ENCODE measurements around the gene PAF1. TPM values are rescaled to one million over a fixed set of nuclear protein-coding genes. Genes with fewer than 3 reads are reported as not detected.

PAF1 gene
- total and polyA plus RNA-seq, 2 of the 13 experiments (the other 11 are each of a cell fraction or from before 2014, with no cell fraction given) = 30.2 to 31.1 TPM

- TF ChIP-seq, protein P1, sequence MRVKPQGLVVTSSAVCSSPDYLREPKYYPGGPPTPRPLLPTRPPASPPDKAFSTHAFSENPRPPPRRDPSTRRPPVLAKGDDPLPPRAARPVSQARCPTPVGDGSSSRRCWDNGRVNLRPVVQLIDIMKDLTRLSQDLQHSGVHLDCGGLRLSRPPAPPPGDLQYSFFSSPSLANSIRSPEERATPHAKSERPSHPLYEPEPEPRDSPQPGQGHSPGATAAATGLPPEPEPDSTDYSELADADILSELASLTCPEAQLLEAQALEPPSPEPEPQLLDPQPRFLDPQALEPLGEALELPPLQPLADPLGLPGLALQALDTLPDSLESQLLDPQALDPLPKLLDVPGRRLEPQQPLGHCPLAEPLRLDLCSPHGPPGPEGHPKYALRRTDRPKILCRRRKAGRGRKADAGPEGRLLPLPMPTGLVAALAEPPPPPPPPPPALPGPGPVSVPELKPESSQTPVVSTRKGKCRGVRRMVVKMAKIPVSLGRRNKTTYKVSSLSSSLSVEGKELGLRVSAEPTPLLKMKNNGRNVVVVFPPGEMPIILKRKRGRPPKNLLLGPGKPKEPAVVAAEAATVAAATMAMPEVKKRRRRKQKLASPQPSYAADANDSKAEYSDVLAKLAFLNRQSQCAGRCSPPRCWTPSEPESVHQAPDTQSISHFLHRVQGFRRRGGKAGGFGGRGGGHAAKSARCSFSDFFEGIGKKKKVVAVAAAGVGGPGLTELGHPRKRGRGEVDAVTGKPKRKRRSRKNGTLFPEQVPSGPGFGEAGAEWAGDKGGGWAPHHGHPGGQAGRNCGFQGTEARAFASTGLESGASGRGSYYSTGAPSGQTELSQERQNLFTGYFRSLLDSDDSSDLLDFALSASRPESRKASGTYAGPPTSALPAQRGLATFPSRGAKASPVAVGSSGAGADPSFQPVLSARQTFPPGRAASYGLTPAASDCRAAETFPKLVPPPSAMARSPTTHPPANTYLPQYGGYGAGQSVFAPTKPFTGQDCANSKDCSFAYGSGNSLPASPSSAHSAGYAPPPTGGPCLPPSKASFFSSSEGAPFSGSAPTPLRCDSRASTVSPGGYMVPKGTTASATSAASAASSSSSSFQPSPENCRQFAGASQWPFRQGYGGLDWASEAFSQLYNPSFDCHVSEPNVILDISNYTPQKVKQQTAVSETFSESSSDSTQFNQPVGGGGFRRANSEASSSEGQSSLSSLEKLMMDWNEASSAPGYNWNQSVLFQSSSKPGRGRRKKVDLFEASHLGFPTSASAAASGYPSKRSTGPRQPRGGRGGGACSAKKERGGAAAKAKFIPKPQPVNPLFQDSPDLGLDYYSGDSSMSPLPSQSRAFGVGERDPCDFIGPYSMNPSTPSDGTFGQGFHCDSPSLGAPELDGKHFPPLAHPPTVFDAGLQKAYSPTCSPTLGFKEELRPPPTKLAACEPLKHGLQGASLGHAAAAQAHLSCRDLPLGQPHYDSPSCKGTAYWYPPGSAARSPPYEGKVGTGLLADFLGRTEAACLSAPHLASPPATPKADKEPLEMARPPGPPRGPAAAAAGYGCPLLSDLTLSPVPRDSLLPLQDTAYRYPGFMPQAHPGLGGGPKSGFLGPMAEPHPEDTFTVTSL (CRISPR knock-in tag; IDR thresholded peaks at IDR 0.05; ENCODE audit: borderline replicate concordance) = no peak
- TF ChIP-seq ZNF333 (CRISPR knock-in tag; IDR thresholded peaks at IDR 0.05; ENCODE audit: borderline replicate concordance) (no peak), ZNF101 (CRISPR knock-in tag; IDR thresholded peaks at IDR 0.05; ENCODE audit: borderline replicate concordance, low read depth) (no peak), ZSCAN31 (CRISPR knock-in tag; IDR thresholded peaks at IDR 0.05; ENCODE audit: low read depth) (0 out of 2 replicates have a peak, but pooled peaks have one; percentile 41), ZNF674 (CRISPR knock-in tag; IDR thresholded peaks at IDR 0.05; ENCODE audit: low read depth) (no peak), NR2C2 (CRISPR knock-in tag; IDR thresholded peaks at IDR 0.05; ENCODE audit: borderline replicate concordance) (peak; percentile 47), RXRB (CRISPR knock-in tag; IDR thresholded peaks at IDR 0.05; ENCODE audit: borderline replicate concordance) (peak; percentile 76; the same call in 1 of the 2 replicates), POGK (CRISPR knock-in tag; conservative IDR thresholded peaks at IDR 0.05) (peak; percentile 100), FOXJ3 (CRISPR knock-in tag; IDR thresholded peaks at IDR 0.05; ENCODE audit: borderline replicate concordance) (no peak), MED13 (CRISPR knock-in tag; IDR thresholded peaks at IDR 0.05) (no peak), CBX5 (CRISPR knock-in tag; IDR thresholded peaks at IDR 0.05; ENCODE audit: borderline replicate concordance) (peak; percentile 95), POLR2A (IDR thresholded peaks at IDR 0.05; ENCODE audit: insufficient read depth in 1 of 2, low read depth in 2 of 2, low read length in 2 of 2) (peak; percentile 90 to 96), TOE1 (CRISPR knock-in tag; IDR thresholded peaks at IDR 0.05) (no peak)
- TF ChIP-seq, protein P2, sequence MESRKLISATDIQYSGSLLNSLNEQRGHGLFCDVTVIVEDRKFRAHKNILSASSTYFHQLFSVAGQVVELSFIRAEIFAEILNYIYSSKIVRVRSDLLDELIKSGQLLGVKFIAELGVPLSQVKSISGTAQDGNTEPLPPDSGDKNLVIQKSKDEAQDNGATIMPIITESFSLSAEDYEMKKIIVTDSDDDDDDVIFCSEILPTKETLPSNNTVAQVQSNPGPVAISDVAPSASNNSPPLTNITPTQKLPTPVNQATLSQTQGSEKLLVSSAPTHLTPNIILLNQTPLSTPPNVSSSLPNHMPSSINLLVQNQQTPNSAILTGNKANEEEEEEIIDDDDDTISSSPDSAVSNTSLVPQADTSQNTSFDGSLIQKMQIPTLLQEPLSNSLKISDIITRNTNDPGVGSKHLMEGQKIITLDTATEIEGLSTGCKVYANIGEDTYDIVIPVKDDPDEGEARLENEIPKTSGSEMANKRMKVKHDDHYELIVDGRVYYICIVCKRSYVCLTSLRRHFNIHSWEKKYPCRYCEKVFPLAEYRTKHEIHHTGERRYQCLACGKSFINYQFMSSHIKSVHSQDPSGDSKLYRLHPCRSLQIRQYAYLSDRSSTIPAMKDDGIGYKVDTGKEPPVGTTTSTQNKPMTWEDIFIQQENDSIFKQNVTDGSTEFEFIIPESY (CRISPR knock-in tag; IDR thresholded peaks at IDR 0.05) = peak; percentile 50; the same call in 1 of the 2 replicates
- TF ChIP-seq, protein P3, sequence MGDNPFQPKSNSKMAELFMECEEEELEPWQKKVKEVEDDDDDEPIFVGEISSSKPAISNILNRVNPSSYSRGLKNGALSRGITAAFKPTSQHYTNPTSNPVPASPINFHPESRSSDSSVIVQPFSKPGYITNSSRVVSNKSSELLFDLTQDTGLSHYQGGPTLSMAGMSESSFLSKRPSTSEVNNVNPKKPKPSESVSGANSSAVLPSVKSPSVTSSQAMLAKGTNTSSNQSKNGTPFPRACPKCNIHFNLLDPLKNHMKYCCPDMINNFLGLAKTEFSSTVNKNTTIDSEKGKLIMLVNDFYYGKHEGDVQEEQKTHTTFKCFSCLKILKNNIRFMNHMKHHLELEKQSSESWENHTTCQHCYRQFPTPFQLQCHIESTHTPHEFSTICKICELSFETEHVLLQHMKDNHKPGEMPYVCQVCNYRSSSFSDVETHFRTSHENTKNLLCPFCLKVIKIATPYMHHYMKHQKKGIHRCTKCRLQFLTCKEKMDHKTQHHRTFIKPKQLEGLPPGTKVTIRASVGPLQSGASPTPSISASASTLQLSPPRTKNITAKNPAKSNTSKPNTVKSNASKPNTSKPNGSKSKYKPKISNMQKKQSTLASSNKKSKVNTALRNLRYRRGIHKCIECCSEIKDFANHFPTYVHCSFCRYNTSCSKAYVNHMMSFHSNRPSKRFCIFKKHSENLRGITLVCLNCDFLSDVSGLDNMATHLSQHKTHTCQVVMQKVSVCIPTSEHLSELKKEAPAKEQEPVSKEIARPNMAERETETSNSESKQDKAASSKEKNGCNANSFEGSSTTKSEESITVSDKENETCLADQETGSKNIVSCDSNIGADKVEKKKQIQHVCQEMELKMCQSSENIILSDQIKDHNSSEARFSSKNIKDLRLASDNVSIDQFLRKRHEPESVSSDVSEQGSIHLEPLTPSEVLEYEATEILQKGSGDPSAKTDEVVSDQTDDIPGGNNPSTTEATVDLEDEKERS (CRISPR knock-in tag; IDR thresholded peaks at IDR 0.05) = peak; percentile 67; the same call in 1 of the 2 replicates
Measured at GRCh38 chr19:39341719-39342604, 48.9 kb downstream of the PAF1 start, which contains the start of gene SAMD4B (continued).

Measured in HepG2 (cell line).